ENCODE data around the gene ITGA1. TPM values are rescaled to one million over a fixed set of nuclear protein-coding genes. Genes with fewer than 3 reads are reported as not detected.
"Not testable (repeated sequence)": the region's sequence is repeated elsewhere in the genome, so short reads cannot be mapped to it uniquely, and the experiment has no call there.

ITGA1 gene
- total RNA-seq, 1 experiment from 2014 or later = 21.1 TPM

DNA sequence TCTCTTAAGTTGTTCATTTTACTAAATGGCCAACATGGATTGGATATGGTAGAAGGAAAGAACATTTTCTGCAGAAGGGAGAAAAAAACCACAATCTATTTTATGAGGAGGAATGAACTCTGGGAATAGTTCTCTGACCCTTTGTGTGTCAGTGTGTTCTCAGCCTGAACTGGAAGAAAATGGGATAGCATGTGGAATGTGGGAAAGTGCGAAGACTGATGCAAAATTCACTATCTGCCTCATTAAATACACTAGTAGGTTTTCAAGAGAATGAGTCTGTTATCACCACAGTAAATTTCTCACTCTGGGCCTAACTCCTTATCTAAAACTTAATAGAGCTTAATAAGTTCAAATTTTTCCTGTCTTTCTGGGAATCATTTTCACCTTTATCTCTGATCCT, 22.7 kb downstream of the ITGA1 start:
- in situ Hi-C loops (cut with HindIII; ENCODE audit: low pct_unique_long_range_greater_than_20kb, low sequenced_read_pairs) = no loop called here
- no peak for DNase-seq (ENCODE audit: low read depth, low spot score)

DNA sequence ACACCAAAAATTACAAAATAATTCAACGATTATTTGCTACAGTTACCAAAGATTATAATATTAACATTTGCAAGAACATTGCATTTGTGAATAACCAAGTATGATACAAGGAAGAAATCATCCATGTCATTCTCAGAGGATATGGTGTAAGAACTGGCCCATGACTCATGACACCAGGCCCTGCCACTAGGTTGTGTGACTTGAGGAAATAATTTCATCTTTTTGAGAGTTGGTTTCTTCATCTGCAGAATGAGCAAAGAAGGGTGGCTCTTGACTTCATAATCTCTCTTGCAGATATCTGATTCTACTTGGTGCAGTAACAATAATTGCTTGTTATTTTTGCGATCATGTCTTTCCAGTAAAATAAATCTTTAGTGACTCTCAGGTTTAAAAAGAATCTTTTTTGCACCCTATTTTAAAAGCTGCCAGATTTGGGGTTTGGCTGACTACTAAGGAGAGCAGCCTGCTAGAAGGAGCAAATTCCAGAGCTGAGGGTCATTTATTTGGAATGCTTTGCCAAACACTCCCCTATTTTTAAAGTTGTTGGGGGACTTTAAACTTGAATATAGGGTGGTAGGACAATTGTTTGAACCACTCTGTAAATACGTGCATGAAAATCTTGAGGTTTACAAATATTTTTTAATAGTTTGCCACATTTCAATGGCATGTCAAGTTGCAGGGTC, 23.5 kb downstream of the ITGA1 start:
- in situ Hi-C loops (cut with HindIII; ENCODE audit: low pct_unique_long_range_greater_than_20kb, low sequenced_read_pairs) = no loop called here
- DNase-seq (ENCODE audit: low read depth, low spot score) = no peak

- DNase-seq (ENCODE audit: low read depth, low spot score) = no peak
- in situ Hi-C loops (cut with HindIII; ENCODE audit: low pct_unique_long_range_greater_than_20kb, low sequenced_read_pairs) = no loop called here
Observed at GRCh38 chr5:52814352-52815148, 26.8 kb downstream of the ITGA1 start.

GRCh38 chr5:52817818-52818217, 30.1 kb downstream of the ITGA1 start:
- no peak for DNase-seq (ENCODE audit: low read depth, low spot score)
- in situ Hi-C loops (cut with HindIII; ENCODE audit: low pct_unique_long_range_greater_than_20kb, low sequenced_read_pairs) = no loop called here

DNA sequence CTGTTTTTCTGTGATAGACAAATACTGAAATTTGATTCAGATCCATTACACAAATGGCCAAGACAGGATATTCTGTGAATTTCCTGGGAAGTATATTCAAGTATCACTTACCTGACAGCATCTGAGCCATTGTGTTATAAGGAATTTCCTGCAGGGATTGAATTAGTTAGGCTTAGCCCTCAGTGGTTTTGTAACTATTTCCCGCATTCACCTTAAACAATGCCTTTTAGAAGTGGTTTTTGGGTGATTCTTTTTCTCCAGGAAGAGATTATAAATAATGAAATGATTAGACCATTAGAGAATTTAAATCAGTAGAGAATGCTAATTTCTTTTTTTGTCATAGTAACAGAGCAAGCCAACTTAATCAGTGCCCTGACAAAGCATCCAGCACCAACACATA, 30.6 kb downstream of the ITGA1 start:
- in situ Hi-C loops (cut with HindIII; ENCODE audit: low pct_unique_long_range_greater_than_20kb, low sequenced_read_pairs) = no loop called here
- no peak for DNase-seq (ENCODE audit: low read depth, low spot score)

DNA sequence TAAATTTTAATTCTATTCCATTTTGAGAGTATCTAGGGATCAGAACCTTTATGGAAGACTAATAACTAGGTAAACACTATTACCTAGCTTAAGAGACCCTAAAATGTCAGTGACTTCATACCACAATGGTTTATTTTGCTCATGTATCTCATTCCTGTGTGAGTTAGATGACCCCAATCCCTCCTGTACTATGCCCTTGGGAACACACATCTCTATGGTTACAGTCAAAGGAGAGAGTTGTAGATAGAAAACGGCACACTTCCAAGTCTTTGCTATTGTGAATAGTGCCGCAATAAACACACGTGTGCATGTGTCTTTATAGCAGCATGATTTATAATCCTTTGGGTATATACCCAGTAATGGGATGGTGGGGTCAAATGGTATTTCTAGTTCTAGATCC, 31.1 kb downstream of the ITGA1 start:
- in situ Hi-C loops (cut with HindIII; ENCODE audit: low pct_unique_long_range_greater_than_20kb, low sequenced_read_pairs) = not testable (repeated sequence)

GRCh38 chr5:52821901-52822300, 34.2 kb downstream of the ITGA1 start:
- in situ Hi-C loops (cut with HindIII; ENCODE audit: low pct_unique_long_range_greater_than_20kb, low sequenced_read_pairs) = no loop called here
- DNase-seq (ENCODE audit: low read depth, low spot score) = no peak

More for the DNA sequence above, 31.1 kb downstream of the ITGA1 start:
- not testable (repeated sequence) for DNase-seq (ENCODE audit: low read depth, low spot score)

DNA sequence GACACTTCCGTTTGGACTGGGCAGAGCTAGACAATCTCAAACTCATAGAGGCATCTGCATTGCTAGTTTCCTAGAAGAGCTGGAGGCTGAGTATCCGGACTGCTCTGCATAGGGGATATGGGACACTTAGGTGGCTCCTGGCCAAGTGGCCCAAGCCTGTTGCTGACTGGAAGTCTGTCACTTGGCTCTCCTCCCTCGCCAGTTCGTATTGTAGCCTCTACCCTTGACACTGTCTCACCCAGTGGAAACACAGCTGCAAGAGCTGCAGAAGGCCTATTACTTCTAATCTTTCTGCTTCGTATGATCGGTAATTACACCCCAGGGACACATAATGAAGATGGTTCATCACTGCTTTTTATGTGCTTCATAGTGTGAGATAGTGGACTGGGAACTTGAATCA, 34.7 kb downstream of the ITGA1 start:
- in situ Hi-C loops (cut with HindIII; ENCODE audit: low pct_unique_long_range_greater_than_20kb, low sequenced_read_pairs) = no loop called here
- DNase-seq (ENCODE audit: low read depth, low spot score) = no peak

DNA sequence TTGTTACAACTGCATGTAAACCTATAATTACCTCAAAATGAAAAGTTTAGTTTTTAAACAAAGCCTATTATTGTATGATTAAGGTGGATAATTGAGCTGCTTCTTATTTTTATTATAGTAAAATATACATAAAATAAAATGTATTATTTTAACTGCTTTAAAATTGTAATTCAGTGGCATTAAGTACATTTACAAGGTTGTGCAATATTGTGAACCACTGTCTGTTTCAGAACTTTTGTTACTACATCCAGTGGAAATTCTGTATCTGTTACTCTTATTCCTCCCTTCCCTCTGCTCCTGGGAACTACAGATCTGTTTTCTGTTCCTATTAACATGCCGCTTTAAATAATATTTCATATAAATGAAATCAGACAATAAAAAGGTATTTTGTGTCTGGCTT, 37.1 kb downstream of the ITGA1 start:
- DNase-seq (ENCODE audit: low read depth, low spot score) = no peak
- in situ Hi-C loops (cut with HindIII; ENCODE audit: low pct_unique_long_range_greater_than_20kb, low sequenced_read_pairs) = no loop called here

DNA sequence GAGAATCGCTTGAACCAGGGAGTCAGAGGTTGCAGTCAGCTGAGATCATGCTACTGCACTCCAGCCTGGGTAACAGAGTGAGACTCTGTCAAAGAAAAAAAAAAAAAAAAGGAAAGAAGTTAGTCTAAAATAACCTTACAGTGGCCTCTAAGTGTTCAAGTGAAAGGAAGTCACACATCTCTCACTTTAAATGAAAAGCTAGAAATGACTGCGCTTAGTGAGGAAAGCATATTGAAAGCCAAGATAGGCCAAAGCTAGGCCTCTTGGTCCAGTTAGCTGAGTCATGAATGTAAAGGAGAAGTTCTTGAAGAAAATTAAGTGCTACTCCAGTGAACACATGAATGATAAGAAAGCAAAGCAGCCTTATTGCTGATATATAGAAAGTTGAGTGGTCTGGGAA, 38.1 kb downstream of the ITGA1 start:
- DNase-seq (ENCODE audit: low read depth, low spot score) = no peak
- in situ Hi-C loops (cut with HindIII; ENCODE audit: low pct_unique_long_range_greater_than_20kb, low sequenced_read_pairs) = no loop called here

GRCh38 chr5:52827815-52828214, 40.1 kb downstream of the ITGA1 start:
- in situ Hi-C loops (cut with HindIII; ENCODE audit: low pct_unique_long_range_greater_than_20kb, low sequenced_read_pairs) = no loop called here
- no peak for DNase-seq (ENCODE audit: low read depth, low spot score)

GRCh38 chr5:52829664-52830063, 41.9 kb downstream of the ITGA1 start:
- in situ Hi-C loops (cut with HindIII; ENCODE audit: low pct_unique_long_range_greater_than_20kb, low sequenced_read_pairs) = no loop called here
- DNase-seq (ENCODE audit: low read depth, low spot score) = no peak

GRCh38 chr5:52830650-52831049, 42.9 kb downstream of the ITGA1 start:
- in situ Hi-C loops (cut with HindIII; ENCODE audit: low pct_unique_long_range_greater_than_20kb, low sequenced_read_pairs) = no loop called here

GRCh38 chr5:52831786-52832511, 44.2 kb downstream of the ITGA1 start:
- in situ Hi-C loops (cut with HindIII; ENCODE audit: low pct_unique_long_range_greater_than_20kb, low sequenced_read_pairs) = no loop called here
- DNase-seq (ENCODE audit: low read depth, low spot score) = no peak

More at GRCh38 chr5:52830650-52831049, 42.9 kb downstream of the ITGA1 start:
- DNase-seq (ENCODE audit: low read depth, low spot score) = peak; percentile 37

DNA sequence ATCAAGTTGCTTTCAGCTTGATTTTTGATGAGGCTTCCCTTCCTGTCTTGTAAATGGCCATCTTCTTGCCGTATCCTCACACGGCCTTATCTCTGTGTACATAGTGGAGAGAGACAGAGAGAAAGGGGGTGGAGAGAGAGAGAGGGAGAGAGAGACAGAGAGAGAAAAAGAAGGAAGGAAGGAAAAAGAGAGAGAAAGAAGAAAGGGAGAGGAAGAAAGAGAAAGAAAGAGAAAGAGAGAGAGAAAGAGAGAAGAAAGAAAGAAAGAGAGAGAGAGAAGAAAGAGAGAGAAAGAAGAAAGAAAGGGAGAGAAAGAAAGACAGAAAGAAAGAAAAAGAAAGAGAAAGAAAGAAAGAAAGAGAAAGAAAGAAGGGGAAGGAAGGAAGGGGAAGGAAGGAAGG, 46.6 kb downstream of the ITGA1 start:
- no peak for DNase-seq (ENCODE audit: low read depth, low spot score)
- in situ Hi-C loops (cut with HindIII; ENCODE audit: low pct_unique_long_range_greater_than_20kb, low sequenced_read_pairs) = no loop called here

GRCh38 chr5:52837068-52837467, 49.4 kb downstream of the ITGA1 start:
- in situ Hi-C loops (cut with HindIII; ENCODE audit: low pct_unique_long_range_greater_than_20kb, low sequenced_read_pairs) = no loop called here
- peak; percentile 45 for DNase-seq (ENCODE audit: low read depth, low spot score)

DNA sequence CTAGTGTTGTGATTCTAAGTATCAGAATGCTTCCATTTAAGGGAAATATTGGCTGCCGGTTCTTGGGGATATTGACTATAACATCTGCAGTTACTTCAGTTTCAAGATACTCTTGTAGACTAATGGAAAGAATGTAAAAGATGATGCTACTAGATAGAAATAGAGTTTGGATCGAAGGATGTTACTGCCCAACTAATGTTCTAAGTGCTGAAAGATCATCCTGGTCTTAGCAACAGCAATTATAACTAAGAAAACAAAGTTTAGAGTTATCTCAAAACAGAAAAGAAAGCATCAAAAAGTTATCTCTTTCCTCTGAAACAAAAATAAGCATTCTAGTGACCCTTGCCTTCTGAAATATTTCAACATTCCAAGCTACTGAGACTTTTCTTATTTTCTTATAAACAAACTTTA, 49.9 kb downstream of the ITGA1 start:
- in situ Hi-C loops (cut with HindIII; ENCODE audit: low pct_unique_long_range_greater_than_20kb, low sequenced_read_pairs) = no loop called here
- no peak for DNase-seq (ENCODE audit: low read depth, low spot score)

GRCh38 chr5:52838326-52839015, 50.8 kb downstream of the ITGA1 start:
- in situ Hi-C loops (cut with HindIII; ENCODE audit: low pct_unique_long_range_greater_than_20kb, low sequenced_read_pairs) = no loop called here
- no peak for DNase-seq (ENCODE audit: low read depth, low spot score)
